Spleen (tissue), 7 donors: Measurements from ENCODE around the gene STRBP.

Source experiments
- CTCF ChIP-seq, 11 experiments: fragments of 200-600 bp in 7 of 11; fragments of 450-650 bp in 4 of 11; sonication (generic) in 4 of 11; IDR thresholded peaks in 8 of 11; conservative IDR thresholded peaks in 3 of 11; 1 replicate in 7 of 11; 2 replicates in 4 of 11; pipeline versions ENCODE4 v1.4.0 to v1.8.0; 2016 to 2021; ENCODE audit warnings: antibody characterized with exemption in 11 of 11, inconsistent platforms in 4 of 11, mild to moderate bottlenecking in 1 of 11
- POLR2A ChIP-seq, 3 donors: fragments of 450-650 bp; IDR thresholded peaks; one replicate each; pipeline ENCODE4 v1.5.1; 2017; ENCODE audit warnings: antibody characterized with exemption in 3 of 3, mild to moderate bottlenecking in 1 of 3
- POLR2AphosphoS5 ChIP-seq, 3 donors: sonication (generic); formaldehyde crosslinking; IDR thresholded peaks; one replicate each; pipeline ENCODE4 v1.5.1; 2017; ENCODE audit warnings: antibody characterized with exemption in 3 of 3
- donor health status: DM: no; HTN: no; CAD: no; lungs with moderate emphysema.
- donor health status: DM: no; HTN: no; CAD: no.
- donor health status: DM: no; HTN: no; CAD: no.

DNA sequence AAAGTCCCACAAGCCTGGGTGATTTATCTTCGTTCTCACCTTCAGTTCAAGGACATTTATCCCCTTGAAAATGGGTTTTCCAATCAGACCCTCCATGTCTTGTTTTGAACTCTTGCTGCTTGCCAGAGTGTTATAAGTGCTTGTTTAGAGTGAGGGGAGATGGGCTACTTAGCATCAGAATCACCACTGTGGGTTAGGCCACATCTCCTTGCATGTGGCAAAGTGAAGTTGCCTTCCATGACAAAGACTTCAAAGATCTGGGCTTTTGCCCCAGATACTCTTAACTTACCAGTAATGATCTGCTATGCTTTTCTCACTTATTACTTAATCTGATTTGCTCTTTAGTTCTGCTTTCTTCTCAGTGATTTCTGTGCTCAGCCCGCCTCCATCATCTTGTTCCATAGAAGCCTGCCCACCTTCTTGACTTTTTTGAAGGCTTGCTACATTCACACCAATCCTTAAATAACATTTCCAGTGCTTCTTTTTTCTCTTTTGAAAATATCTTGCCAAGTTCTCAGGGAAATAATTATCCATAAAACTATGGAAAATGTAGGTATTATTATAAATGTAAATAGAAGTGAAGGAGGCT is 195.9 kb downstream of the STRBP start:
- TF ChIP-seq CTCF (IDR thresholded peaks at IDR 0.05 in 8 of 11, conservative IDR thresholded peaks at IDR 0.05 in 3 of 11) (no peak), POLR2A (IDR thresholded peaks at IDR 0.05) (no peak), POLR2AphosphoS5 (IDR thresholded peaks at IDR 0.05) (no peak)
